GM15510 (cell line): ENCODE measurements around the gene SLCO4A1.

Experiments used
- POLR2A ChIP-seq: IDR thresholded peaks from 3 replicates; pipeline ENCODE4 v1.6.1; 2011; ENCODE audit warnings: borderline replicate concordance; ENCODE audit not compliant: insufficient read length; ENCODE audit errors: extremely low read depth

SLCO4A1 gene

GRCh38 chr20:62695448-62696414 lies 53.4 kb downstream of the SLCO4A1 start:
- TF ChIP-seq POLR2A: no peak

DNA sequence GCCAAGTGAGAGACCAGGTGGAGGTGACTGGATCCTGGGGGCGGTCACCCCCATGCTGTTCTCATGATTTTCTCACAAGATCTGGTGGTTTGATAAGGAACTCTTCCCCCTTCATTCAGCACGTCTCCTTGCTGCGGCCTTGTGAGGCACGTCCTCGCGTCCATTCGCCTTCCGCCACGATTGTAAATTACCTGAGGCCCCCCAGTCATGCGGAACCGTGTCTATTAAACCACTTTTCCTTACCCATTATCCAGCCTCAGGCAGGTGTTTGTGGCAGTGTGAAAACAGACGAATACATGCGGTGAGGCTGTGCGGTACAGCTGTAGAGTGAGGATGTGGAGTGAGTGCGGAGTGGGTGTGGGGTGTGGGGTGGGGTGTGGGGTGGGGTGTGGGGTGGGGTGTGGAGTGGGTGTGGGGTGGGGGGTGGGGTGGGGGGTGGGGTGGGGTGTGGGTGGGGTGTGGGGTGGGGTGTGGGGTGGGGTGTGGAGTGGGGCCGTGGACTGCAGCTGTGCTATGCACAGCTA lies 54.2 kb downstream of the SLCO4A1 start:
- TF ChIP-seq POLR2A: no peak

- no peak for TF ChIP-seq POLR2A
Observed at GRCh38 chr20:62696989-62697388, 54.7 kb downstream of the SLCO4A1 start.

DNA sequence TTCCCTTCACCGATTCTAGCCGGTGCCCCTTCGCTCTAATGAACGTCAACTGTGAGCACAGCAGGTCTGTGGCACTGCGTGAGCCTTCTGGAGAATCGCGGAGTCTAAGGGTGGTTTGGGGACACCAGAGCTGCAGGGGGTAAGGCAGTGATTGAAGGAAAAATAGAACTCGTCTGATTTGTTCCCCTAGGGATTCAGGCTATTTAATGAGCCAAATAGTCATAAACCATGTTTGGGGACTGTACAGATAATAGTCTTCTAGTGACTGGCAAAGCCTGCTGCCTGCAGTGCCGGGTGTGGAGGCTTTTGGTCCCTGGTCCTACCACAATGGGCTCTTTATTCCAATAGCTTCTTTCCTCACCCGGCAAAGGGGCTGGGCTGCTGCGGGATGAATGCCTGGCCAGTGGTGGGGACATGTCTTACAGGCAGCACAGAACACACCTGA lies 55.2 kb downstream of the SLCO4A1 start:
- TF ChIP-seq POLR2A: no peak

DNA sequence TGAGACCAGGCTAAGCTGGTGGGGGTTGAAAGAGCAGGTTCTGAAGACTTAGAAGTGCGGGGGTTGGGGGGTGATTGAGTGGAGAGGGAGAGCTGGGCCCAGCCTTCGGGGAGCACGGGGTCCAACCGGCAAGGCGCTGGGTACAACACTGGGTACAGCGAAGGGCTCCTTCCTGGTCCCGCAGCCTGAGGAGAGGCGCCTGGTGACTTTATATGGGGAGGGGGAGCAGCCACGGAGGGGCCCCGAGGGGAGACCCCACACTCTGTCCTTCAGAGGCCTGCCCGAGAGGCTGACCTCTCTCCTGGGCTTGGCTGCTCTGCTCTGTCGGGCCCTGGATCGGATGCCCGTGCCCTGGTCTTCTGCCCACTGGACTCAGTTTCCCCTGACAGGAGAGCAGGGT lies 55.9 kb downstream of the SLCO4A1 start:
- no peak for TF ChIP-seq POLR2A

GRCh38 chr20:62699296-62699695 lies 57.0 kb downstream of the SLCO4A1 start:
- no peak for TF ChIP-seq POLR2A

DNA sequence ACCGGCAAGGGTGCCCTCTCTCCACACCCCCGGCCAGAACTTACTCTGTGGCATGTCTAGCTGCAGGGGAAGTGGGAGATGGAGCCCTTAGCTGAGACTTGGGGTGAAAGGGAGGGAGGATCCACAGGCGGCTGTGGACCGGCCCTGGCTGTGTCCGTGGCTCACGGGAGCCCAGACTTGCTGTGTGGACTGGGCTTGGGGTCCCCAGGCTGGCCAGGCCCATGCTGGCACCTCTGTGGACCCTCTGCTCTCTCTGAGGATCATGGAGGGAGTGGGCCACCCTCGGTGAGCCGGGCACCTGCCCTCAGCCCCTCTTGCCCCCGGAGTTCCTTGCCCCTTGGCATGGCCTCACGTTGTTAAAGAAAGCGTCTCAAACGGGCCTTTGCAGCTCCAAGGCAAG lies 57.4 kb downstream of the SLCO4A1 start:
- no peak for TF ChIP-seq POLR2A

DNA sequence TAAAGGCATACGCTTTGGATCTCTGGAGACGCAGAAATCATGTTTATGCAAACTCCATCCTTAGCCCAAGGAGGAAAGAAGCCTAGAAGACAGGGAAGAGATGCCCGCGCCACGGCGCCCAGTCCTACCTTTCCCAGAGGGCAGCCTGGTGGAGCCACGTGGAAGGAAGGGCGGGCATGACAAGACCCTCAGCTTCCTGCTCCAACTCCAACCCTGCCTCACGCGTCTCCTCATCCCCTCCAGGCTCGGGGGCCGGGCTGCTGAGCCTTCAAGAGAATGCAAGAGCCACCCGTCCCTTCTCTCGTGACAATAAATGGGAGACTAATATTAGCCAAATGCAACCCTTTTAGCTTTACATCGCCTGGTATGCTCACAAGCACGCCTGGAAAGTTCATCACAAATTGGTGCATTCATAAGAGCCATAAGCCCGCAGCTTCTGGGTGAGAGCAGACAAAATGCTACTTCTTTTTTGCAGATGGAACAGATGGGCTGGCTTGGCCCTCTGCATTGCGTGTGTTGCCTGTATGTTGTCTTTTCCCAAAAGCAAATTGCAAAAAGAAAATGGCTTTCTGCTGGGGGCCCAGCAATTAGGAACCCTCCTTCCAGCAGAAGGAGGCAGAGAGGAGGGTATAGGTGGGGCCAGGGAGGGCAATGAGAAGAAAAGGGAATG lies 58.1 kb downstream of the SLCO4A1 start:
- no peak for TF ChIP-seq POLR2A

DNA sequence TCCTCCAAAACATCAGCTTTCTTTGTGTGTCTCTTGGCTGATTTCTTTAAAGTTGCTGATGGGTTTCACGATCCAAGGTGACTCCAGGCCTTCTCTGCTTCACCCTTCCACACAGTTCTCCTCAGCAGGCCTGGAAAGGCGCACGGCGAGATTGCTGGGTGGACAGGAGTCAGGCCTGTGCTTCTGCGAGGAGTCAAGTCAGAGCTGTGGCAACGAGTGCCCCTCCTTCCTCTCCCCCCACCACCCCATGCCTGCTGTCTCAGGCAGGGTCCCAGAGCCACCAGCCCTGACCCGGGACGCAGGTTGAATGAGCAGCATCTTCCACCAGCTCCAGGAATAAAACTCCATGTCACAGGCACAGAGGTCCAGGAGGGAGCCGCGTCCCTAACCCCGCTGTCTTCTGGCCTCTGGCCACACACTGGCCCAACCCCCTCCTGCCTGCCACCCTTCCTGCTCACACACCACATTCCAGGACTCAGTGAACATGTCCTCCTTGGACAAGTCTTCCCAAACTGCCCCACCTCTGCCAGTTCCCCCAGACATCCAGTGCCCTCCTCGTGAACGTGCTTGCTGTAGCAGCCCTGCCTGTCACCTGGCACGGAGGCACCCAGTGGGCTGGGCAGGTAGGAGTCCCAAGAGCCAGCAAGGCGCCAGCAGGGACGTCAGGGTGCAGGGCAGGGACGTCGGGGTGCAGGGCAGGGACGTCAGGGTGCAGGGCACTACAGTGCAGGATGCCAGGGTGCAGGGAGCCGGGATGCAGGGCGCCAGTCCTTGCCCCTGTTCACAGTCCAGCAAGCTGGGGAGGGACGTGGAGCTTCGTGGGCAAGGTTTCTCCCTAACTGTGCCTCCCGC lies 59.1 kb downstream of the SLCO4A1 start:
- TF ChIP-seq POLR2A: no peak

- no peak for TF ChIP-seq POLR2A
Observed at GRCh38 chr20:62702013-62702300, 59.7 kb downstream of the SLCO4A1 start.

DNA sequence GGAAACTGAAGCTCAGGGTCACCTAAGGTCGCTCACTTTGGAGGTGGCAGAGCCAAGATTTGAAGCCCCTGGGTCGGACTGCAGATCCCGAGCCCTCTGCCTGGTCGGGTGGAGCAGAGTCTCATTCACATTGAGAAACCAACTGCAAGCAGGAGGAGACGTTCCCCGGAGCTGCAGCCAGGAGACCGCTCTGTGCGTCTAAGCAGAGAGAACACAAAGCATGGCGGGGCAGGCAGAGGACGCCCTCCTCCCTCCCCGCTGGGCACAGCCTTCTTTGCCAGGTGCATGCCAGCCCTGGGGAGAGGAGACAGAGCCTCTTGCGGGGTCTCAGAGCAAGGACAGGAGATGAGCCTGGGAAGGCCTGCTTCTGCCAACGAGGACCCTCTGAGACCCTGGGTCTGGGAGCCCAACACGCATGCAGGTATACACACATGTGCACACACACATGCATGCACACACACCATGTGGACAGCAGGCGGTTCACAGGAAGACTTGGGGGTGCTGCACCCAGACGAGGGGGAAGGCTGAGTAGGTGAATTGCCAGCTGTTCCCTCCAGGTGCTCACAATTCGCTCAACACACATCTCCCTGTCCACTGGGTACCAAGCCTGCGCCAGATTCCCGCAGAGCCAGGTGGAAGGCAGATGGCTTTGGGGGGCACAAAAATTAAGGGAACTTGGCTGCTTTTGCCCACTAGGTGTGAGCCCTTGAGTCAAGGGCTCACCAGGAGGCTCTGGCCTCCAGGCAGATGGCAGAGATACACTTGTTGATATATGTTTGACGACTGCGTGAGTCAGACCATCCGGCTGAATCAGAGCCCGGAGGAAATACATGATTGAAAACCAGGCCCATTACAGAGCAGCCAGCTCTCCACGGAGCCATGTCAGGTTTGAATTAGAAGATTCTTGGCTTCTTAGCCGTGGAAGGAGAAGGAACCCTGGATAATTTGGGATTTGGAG lies 60.9 kb downstream of the SLCO4A1 start:
- no peak for TF ChIP-seq POLR2A

DNA sequence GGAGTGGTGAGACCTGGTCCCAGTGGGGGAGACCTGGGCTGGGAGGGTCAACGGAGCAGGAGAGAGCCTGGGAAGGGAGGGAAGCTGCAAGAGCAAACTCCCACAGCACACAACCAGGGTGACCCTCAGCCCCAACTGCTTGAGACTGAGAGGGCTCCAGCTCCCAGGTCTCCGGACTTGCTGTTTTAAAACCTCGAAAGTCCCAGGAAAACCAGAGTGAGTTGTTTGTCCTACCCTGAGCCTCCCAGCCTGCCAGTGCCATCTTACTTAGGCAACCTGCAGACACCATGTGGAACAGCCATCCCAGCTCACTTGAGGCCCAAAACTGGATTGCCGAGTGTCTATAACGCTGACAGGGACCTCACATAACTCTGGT lies 61.5 kb downstream of the SLCO4A1 start:
- TF ChIP-seq POLR2A: no peak

GRCh38 chr20:62704341-62704948 lies 62.1 kb downstream of the SLCO4A1 start:
- TF ChIP-seq POLR2A: no peak

GRCh38 chr20:62705627-62706026 lies 63.3 kb downstream of the SLCO4A1 start:
- no peak for TF ChIP-seq POLR2A

DNA sequence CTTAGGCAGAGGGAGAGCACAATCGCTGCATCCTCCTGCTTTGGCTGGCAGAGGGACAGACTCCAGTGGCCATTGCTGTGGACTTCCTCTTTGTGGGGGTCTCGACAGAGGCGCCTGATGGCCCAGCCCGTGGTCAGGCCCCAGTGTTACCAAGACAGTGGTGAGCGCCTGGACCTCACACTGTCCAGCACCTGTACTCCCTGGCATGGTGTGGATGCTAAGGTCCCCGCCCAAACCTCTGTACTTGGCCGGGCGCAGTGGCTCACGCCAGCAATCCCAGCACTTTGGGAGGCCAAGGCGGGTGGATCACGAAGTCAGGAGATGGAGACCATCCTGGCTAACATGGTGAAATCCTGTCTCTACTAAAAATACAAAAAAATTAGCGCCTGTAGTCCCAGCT lies 64.0 kb downstream of the SLCO4A1 start:
- no peak for TF ChIP-seq POLR2A
